Mesothelial cell of epicardium (in vitro differentiated cells): Measurements from ENCODE around the gene SLC35E3. TPM values are rescaled to one million over a fixed set of nuclear protein-coding genes. Genes with fewer than 3 reads are reported as not detected.

ENCODE experiments used
- DNase-seq, 2 experiments: peaks; one replicate each; pipeline ENCODE4 v3.0.0; 2021; ENCODE audit warnings: low spot score in 2 of 2; ENCODE audit not compliant: unreplicated experiment in 2 of 2
- H3K27ac Mint-ChIP-seq: 2 replicates; pipeline ENCODE4 v1.8.0; 2021; ENCODE audit warnings: mixed read lengths
- H3K27me3 Mint-ChIP-seq: 2 replicates; pipeline ENCODE4 v1.8.0; 2021; ENCODE audit warnings: low read depth, mixed read lengths
- H3K36me3 Mint-ChIP-seq: 2 replicates; pipeline ENCODE4 v1.8.0; 2021; ENCODE audit warnings: mixed read lengths
- H3K4me1 Mint-ChIP-seq: 2 replicates; pipeline ENCODE4 v1.8.0; 2021; ENCODE audit warnings: mixed read lengths
- H3K4me3 Mint-ChIP-seq: 2 replicates; pipeline ENCODE4 v1.8.0; 2021; ENCODE audit warnings: mild to moderate bottlenecking, moderate library complexity, mixed read lengths
- H3K9me3 Mint-ChIP-seq: 2 replicates; pipeline ENCODE4 v1.8.0; 2021; ENCODE audit warnings: mixed read lengths
- CTCF ChIP-seq: fragments of 200-600 bp; sonication (generic); IDR thresholded peaks from one replicate; pipeline ENCODE4 v1.5.0; 2021; ENCODE audit warnings: antibody characterized with exemption; ENCODE audit not compliant: unreplicated experiment
- total RNA-seq: library from RNA; stranded (reverse); gene quantifications from 3 replicates; pipeline ENCODE4 v1.2.1, GENCODE V29; 2021

The SLC35E3 gene
- total RNA-seq, 1 donor from 2014 or later, result 12.3 TPM

- Mint-ChIP-seq H3K4me3 (no peak overlapping the region), H3K9me3 (no peaks in the 10 kb centered on the region), H3K27me3 (no peaks in the 10 kb centered on the region), H3K27ac (no peak overlapping the region), H3K36me3 (peaks cover 42% of the 10 kb centered on the region), H3K4me1 (no peaks in the 10 kb centered on the region)
- TF ChIP-seq CTCF, result no peak
- no peak for DNase-seq
Measured at GRCh38 chr12:68761901-68762630, 16.1 kb downstream of the SLC35E3 start.

GRCh38 chr12:68762691-68763090 is 16.7 kb downstream of the SLC35E3 start:
- Mint-ChIP-seq H3K36me3 (peaks cover 38% of the 10 kb centered on the region), H3K4me3 (no peak overlapping the region), H3K4me1 (no peaks in the 10 kb centered on the region), H3K27me3 (no peaks in the 10 kb centered on the region), H3K9me3 (no peaks in the 10 kb centered on the region), H3K27ac (no peak overlapping the region)
- DNase-seq, result no peak
- TF ChIP-seq CTCF, result no peak

GRCh38 chr12:68765696-68766095 is 19.7 kb downstream of the SLC35E3 start:
- H3K4me1 Mint-ChIP-seq, result no peaks in the 10 kb centered on the region
- no peak for DNase-seq
- no peak for TF ChIP-seq CTCF
- H3K4me3 Mint-ChIP-seq, result no peak overlapping the region
- H3K27ac Mint-ChIP-seq, result no peak overlapping the region
- no peaks in the 10 kb centered on the region for H3K27me3 Mint-ChIP-seq
- H3K36me3 Mint-ChIP-seq, result peaks cover 27% of the 10 kb centered on the region
- H3K9me3 Mint-ChIP-seq, result no peaks in the 10 kb centered on the region

GRCh38 chr12:68766646-68767045 is 20.7 kb downstream of the SLC35E3 start:
- H3K36me3 Mint-ChIP-seq, result peaks cover 21% of the 10 kb centered on the region
- H3K27ac Mint-ChIP-seq, result no peak overlapping the region
- H3K4me1 Mint-ChIP-seq, result no peaks in the 10 kb centered on the region
- H3K9me3 Mint-ChIP-seq, result no peaks in the 10 kb centered on the region
- no peak overlapping the region for H3K4me3 Mint-ChIP-seq
- H3K27me3 Mint-ChIP-seq, result no peaks in the 10 kb centered on the region
- no peak for TF ChIP-seq CTCF
- DNase-seq, result no peak

- Mint-ChIP-seq H3K36me3 (peaks cover 18% of the 10 kb centered on the region), H3K27ac (no peak overlapping the region), H3K27me3 (no peaks in the 10 kb centered on the region), H3K4me1 (no peaks in the 10 kb centered on the region), H3K9me3 (no peaks in the 10 kb centered on the region), H3K4me3 (no peak overlapping the region)
- no peak for DNase-seq
- TF ChIP-seq CTCF, result no peak
Measured at GRCh38 chr12:68767191-68767590, 21.2 kb downstream of the SLC35E3 start.

- DNase-seq, result no peak
- Mint-ChIP-seq H3K4me1 (no peaks in the 10 kb centered on the region), H3K9me3 (no peaks in the 10 kb centered on the region), H3K27me3 (no peaks in the 10 kb centered on the region), H3K4me3 (no peak overlapping the region), H3K27ac (no peak overlapping the region), H3K36me3 (peaks cover 10% of the 10 kb centered on the region)
- TF ChIP-seq CTCF, result no peak
Measured at GRCh38 chr12:68768431-68768939, 22.5 kb downstream of the SLC35E3 start.
